ENCODE measurements around the gene ABHD8. TPM values are rescaled to one million over a fixed set of nuclear protein-coding genes. Genes with fewer than 3 reads are reported as not detected.

ABHD8 gene
- total and polyA plus RNA-seq, 11 donors, result 7.4 to 21.8 (median 11.6) TPM

DNA sequence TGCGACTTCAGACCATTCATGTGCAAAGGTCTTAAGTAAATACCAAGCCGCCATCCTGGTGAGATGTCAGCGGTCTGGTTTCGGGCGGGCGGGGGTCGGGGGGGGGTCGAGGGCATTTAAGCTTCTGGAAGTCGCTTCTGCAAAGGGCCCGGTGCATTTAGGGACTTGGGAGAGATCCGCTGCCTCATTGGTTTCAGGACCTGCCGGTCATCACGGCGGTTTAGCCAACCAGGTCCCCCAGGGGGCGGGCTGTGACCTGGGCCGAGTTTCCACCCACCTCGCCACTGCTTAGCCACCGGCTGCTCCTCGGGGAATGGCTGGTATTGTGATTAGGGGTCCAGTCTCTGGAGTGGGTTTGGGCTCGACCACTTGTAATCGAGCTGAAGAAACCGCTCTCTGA lies 13.7 kb downstream of the ABHD8 start:
- peak overlapping the region in 2 of 12 donors; percentile 28 to 32 for H3K4me3 ChIP-seq
- H3K36me3 ChIP-seq, result no peaks in the 10 kb centered on the region
- DNase-seq, result peak; percentile 69 to 89 (median 84)
- peak in 3 of 4 donors; percentile 62 to 72 (median 69) for ATAC-seq
- peaks cover 0 to 13% (median 0%) of the 10 kb centered on the region in 12 donors for H3K4me1 ChIP-seq
- no peaks in the 10 kb centered on the region for H3K9me3 ChIP-seq
- no peaks in the 10 kb centered on the region for H3K27me3 ChIP-seq
- intact Hi-C loops (cut with DNase I), result loop anchor here in 3 of 10 donors (10.0 kb wide), 2 partner anchors 75 to 515 kb away; partner anchors contain the start of gene USE1 (in 1 of the 3)
- no peak for TF ChIP-seq POLR2A (IDR thresholded peaks at IDR 0.05)
- TF ChIP-seq, protein P1, sequence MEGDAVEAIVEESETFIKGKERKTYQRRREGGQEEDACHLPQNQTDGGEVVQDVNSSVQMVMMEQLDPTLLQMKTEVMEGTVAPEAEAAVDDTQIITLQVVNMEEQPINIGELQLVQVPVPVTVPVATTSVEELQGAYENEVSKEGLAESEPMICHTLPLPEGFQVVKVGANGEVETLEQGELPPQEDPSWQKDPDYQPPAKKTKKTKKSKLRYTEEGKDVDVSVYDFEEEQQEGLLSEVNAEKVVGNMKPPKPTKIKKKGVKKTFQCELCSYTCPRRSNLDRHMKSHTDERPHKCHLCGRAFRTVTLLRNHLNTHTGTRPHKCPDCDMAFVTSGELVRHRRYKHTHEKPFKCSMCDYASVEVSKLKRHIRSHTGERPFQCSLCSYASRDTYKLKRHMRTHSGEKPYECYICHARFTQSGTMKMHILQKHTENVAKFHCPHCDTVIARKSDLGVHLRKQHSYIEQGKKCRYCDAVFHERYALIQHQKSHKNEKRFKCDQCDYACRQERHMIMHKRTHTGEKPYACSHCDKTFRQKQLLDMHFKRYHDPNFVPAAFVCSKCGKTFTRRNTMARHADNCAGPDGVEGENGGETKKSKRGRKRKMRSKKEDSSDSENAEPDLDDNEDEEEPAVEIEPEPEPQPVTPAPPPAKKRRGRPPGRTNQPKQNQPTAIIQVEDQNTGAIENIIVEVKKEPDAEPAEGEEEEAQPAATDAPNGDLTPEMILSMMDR (IDR thresholded peaks at IDR 0.05), result peak in 1 of 12 donors; percentile 24
- no peak overlapping the region for H3K27ac ChIP-seq
- 9 to 20% (median 15%) methylated on average over 21 to 22 of the region's 22 CpGs for WGBS, 4 donors

DNA sequence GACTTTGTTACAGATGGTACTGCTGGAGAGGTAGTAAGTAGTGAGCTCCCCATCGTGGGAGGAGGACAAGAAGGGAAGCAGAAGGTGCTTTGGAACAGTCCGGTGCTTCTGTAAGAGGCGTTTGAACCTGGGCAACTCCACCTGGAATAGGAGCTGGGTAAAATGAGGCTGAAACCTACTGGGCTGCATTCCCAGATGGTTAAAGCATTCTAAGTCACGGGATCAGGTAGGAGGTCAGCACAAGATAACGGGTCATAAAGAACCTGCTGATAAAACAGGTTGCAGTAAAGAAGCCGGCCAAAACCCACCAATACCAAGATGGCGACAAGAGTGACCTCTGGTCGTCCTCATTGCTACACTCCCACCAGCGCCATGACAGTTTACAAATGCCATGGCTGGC lies 16.5 kb downstream of the ABHD8 start:
- peaks cover 3 to 12% (median 8%) of the 10 kb centered on the region in 9 donors for H3K27me3 ChIP-seq
- DNase-seq (no peak), ATAC-seq (no peak)
- no peak overlapping the region for H3K4me3 ChIP-seq
- WGBS, 4 donors, result 84 to 90% (median 87%) methylated on average over 9 of the region's 9 CpGs
- intact Hi-C loops (cut with DNase I), result loop anchor here in 3 of 10 donors (10.0 kb wide), 2 partner anchors 72 to 512 kb away; partner anchors contain the start of gene USE1 (in 1 of the 3)
- H3K27ac ChIP-seq, result no peak overlapping the region
- H3K9me3 ChIP-seq, result no peaks in the 10 kb centered on the region
- no peak for TF ChIP-seq POLR2A (IDR thresholded peaks at IDR 0.05)
- TF ChIP-seq, protein P1 (IDR thresholded peaks at IDR 0.05), result no peak
- H3K36me3 ChIP-seq, result no peaks in the 10 kb centered on the region
- H3K4me1 ChIP-seq, result peaks cover 0 to 18% (median 8%) of the 10 kb centered on the region in 12 donors

DNA sequence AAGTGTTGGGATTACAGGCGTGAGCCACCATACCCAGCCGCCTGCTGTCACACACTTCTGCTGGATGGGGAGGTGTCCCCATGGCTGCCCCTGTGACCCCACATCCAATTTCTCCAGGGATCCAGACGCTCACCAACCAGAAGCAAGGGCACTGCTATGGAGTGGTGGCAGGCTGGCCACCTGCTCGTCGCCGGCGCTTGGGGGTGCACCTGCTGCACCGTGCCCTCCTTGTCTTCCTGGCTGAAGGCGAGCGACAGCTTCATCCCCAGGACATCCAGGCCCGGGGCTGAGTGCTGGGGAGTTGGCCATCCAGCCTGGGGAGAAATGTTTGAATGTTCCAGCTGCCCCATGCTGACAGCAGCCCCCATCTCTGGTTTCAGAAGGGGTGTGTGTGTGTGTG lies 17.0 kb downstream of the ABHD8 start:
- Histone ChIP-seq H3K4me3 (no peak overlapping the region), H3K36me3 (no peaks in the 10 kb centered on the region), H3K27ac (no peak overlapping the region), H3K27me3 (peaks cover 7 to 17% (median 13%) of the 10 kb centered on the region in 9 donors), H3K4me1 (peaks cover 0 to 22% (median 13%) of the 10 kb centered on the region in 12 donors), H3K9me3 (no peaks in the 10 kb centered on the region)
- DNase-seq (no peak), ATAC-seq (no peak)
- intact Hi-C loops (cut with DNase I), result loop anchor here in 3 of 10 donors (10.0 kb wide), 2 partner anchors 71 to 511 kb away; partner anchors contain the start of gene USE1 (in 1 of the 3)
- TF ChIP-seq, protein P1 (IDR thresholded peaks at IDR 0.05), result no peak
- no peak for TF ChIP-seq POLR2A (IDR thresholded peaks at IDR 0.05)
- WGBS, 4 donors, result 92 to 95% (median 93%) methylated on average over 11 of the region's 11 CpGs

DNA sequence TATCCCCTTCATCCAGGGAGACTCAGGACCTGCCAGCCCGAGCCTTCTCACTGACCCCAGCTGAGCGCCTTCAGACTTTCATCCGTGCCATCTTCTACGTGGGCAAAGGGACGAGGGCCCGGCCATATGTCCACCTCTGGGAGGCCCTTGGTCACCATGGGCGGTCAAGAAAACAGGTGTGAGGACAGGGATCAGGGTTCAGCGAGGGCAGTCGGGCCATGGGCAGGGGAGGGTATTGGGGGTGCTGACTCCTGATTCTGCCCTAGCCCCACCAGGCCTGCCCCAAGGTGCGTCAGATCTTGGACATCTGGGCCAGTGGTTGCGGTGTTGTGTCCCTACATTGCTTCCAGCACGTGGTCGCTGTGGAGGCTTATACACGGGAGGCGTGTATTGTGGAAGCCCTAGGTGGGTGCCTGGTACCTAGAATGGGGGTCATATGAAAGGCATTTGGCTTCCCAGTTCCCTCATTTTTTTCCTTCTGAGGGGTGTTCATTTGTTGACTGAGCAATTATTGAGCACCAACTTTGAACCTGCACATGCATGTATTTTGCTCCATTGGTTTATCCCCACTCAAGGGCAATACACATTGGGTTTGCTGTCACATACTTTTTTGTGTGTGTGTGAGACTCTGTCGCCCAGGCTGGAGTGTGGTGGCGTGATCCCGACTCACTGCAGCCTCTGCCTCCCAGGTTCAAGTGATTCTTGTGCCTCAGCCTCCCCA lies 17.6 kb downstream of the ABHD8 start:
- H3K27ac ChIP-seq, result no peak overlapping the region
- H3K4me3 ChIP-seq, result no peak overlapping the region
- ATAC-seq (no peak), DNase-seq (no peak)
- H3K27me3 ChIP-seq, result peaks cover 7 to 20% (median 14%) of the 10 kb centered on the region in 9 donors
- H3K36me3 ChIP-seq, result no peaks in the 10 kb centered on the region
- 87 to 93% (median 91%) methylated on average over 11 to 18 of the region's 18 CpGs for WGBS, 4 donors
- intact Hi-C loops (cut with DNase I), result loop anchor here in 4 of 10 donors (2.0 to 10.0 kb wide), 3 partner anchors 71 to 511 kb away; partner anchors contain the start of gene USE1 (in 1 of the 4)
- TF ChIP-seq, protein P1 (IDR thresholded peaks at IDR 0.05), result no peak
- no peak for TF ChIP-seq POLR2A (IDR thresholded peaks at IDR 0.05)
- H3K9me3 ChIP-seq, result no peaks in the 10 kb centered on the region
- H3K4me1 ChIP-seq, result peaks cover 0 to 22% (median 13%) of the 10 kb centered on the region in 12 donors

All from heart left ventricle (tissue), 16 donors.